Endothelial cell of umbilical vein (primary cell): ENCODE data around the gene TMEM98. TPM values are rescaled to one million over a fixed set of nuclear protein-coding genes. Genes with fewer than 3 reads are reported as not detected.

Experiments
- BruUV-seq: library from RNA; stranded (reverse); fragments of 400-500 nt; replicated peaks from 2 replicates; lab custom pipeline; 2021; lab: Mats Ljungman, UMichigan
- CTCF ChIA-PET: fragments of 300-600, 350-600 bp; sonication (Branson Sonifier 250); formaldehyde crosslinking; loops from one replicate; lab custom pipeline; 2021; ENCODE audit warnings: antibody characterized with exemption, inconsistent platforms; lab: Charles Lee
- POLR2A ChIA-PET: fragments of 300-600, 350-600 bp; sonication (Branson Sonifier 250); formaldehyde crosslinking; loops from one replicate; lab custom pipeline; 2021; ENCODE audit warnings: antibody characterized with exemption, inconsistent platforms; lab: Charles Lee
- DNase-seq: peaks from one replicate; pipeline ENCODE4 v3.0.0-alpha.2; 2011; ENCODE audit warnings: low read depth, low spot score
- FAIRE-seq: peaks from 2 replicates; lab custom pipeline; 2011; peaks lifted over from hg19 to GRCh38; lab: Jason Lieb, UNC
- H2AFZ ChIP-seq: 2 replicates; pipeline ENCODE4 v1.6.0; 2012; ENCODE audit warnings: low read depth, low read length, control low read depth, inconsistent platforms
- H3K27ac ChIP-seq: 2 replicates; pipeline ENCODE4 v1.5.1; 2011; ENCODE audit warnings: low read depth, mild to moderate bottlenecking, control low read depth, low read length, moderate library complexity; ENCODE audit not compliant: insufficient read depth
- H3K27me3 ChIP-seq, 2 experiments: 2 replicates each; pipeline versions ENCODE4 v1.6.0 to v1.6.1; 2011; ENCODE audit warnings: low read length in 2 of 2, mixed read lengths in 1 of 2; ENCODE audit not compliant: control insufficient read depth in 2 of 2, insufficient read depth in 2 of 2
- H3K36me3 ChIP-seq, 2 experiments: 2 replicates in 1 of 2; 3 replicates in 1 of 2; pipeline ENCODE4 v1.5.1; 2011; ENCODE audit warnings: low read length in 2 of 2, mild to moderate bottlenecking in 1 of 2, moderate library complexity in 1 of 2; ENCODE audit not compliant: control insufficient read depth in 2 of 2, insufficient read depth in 2 of 2; ENCODE audit errors: extremely low read depth in 1 of 2
- H3K4me1 ChIP-seq: 3 replicates; pipeline ENCODE4 v1.5.1; 2011; ENCODE audit warnings: mild to moderate bottlenecking, low read length; ENCODE audit not compliant: control insufficient read depth, insufficient read depth; ENCODE audit errors: extremely low read depth
- H3K4me2 ChIP-seq: 2 replicates; pipeline ENCODE4 v1.6.1; 2011; ENCODE audit warnings: low read length, control low read depth, mixed read lengths; ENCODE audit not compliant: insufficient read depth
- H3K4me3 ChIP-seq, 3 experiments: fragments of 200-600 bp in 1 of 3; sonication (generic), shearing (Covaris generic) in 1 of 3; replicated peaks in 1 of 3; 2 replicates each; pipeline ENCODE4 v1.5.1; 2011 to 2016; ENCODE audit warnings: control low read depth in 3 of 3, low read length in 3 of 3, mild to moderate bottlenecking in 2 of 3, inconsistent platforms in 1 of 3, low read depth in 1 of 3, moderate library complexity in 1 of 3; ENCODE audit not compliant: insufficient read depth in 1 of 3
- H3K79me2 ChIP-seq: 2 replicates; pipeline ENCODE4 v1.6.0; 2012; ENCODE audit warnings: low read length, inconsistent platforms; ENCODE audit not compliant: control insufficient read depth, insufficient read depth
- H3K9ac ChIP-seq: replicated peaks from 2 replicates; pipeline ENCODE3; 2011; ENCODE audit warnings: low read length, control low read depth; ENCODE audit not compliant: insufficient read depth; ENCODE audit errors: extremely low read depth
- H3K9me1 ChIP-seq: replicated peaks from 3 replicates; pipeline ENCODE4 v1.6.0; 2011; ENCODE audit warnings: mild to moderate bottlenecking, low read length; ENCODE audit not compliant: control insufficient read depth, insufficient read depth; ENCODE audit errors: extremely low read depth
- H3K9me3 ChIP-seq: replicated peaks from 2 replicates; pipeline ENCODE4 v1.5.1; 2012; ENCODE audit warnings: low read length, inconsistent platforms; ENCODE audit not compliant: control insufficient read depth, insufficient read depth
- H4K20me1 ChIP-seq: replicated peaks from 2 replicates; pipeline ENCODE3; 2011; ENCODE audit warnings: mild to moderate bottlenecking, low read length; ENCODE audit not compliant: control insufficient read depth, insufficient read depth; ENCODE audit errors: extremely low read depth
- CTCF ChIP-seq, 2 donors: IDR thresholded peaks; 1 replicate in 1 of 2; 2 replicates in 1 of 2; pipeline ENCODE4 v1.5.1; 2011; ENCODE audit warnings: low read length in 2 of 2, mild to moderate bottlenecking in 2 of 2, moderate library complexity in 2 of 2, control low read depth in 1 of 2, inconsistent platforms in 1 of 2, low read depth in 1 of 2; ENCODE audit not compliant: insufficient read depth in 1 of 2; ENCODE audit errors: extremely low read depth in 1 of 2
- EZH2 ChIP-seq: IDR thresholded peaks from 2 replicates; pipeline ENCODE4 v1.6.1; 2012; ENCODE audit warnings: borderline replicate concordance, low read depth, mild to moderate bottlenecking, moderate library complexity, low read length, inconsistent platforms; ENCODE audit not compliant: severe bottlenecking
- FOS ChIP-seq: IDR thresholded peaks from 2 replicates; pipeline ENCODE4 v1.6.1; 2011; ENCODE audit warnings: mild to moderate bottlenecking, low read length, moderate library complexity, borderline replicate concordance; ENCODE audit not compliant: insufficient read depth
- GATA2 ChIP-seq: IDR thresholded peaks from 2 replicates; pipeline ENCODE4 v1.7.0; 2011; ENCODE audit warnings: low read depth, mild to moderate bottlenecking, moderate library complexity, mixed read lengths, low read length; ENCODE audit not compliant: insufficient read length, insufficient read depth
- JUN ChIP-seq: IDR thresholded peaks from 2 replicates; pipeline ENCODE4 v1.6.1; 2011; ENCODE audit warnings: borderline replicate concordance, low read depth; ENCODE audit not compliant: insufficient read length, insufficient read depth
- MAX ChIP-seq: IDR thresholded peaks from 2 replicates; pipeline ENCODE4 v1.6.1; 2011; ENCODE audit not compliant: insufficient read depth, insufficient read length
- MYC ChIP-seq: IDR thresholded peaks from one replicate; pipeline ENCODE4 v1.6.1; 2011; ENCODE audit warnings: mild to moderate bottlenecking, low read depth, low read length
- POLR2A ChIP-seq: IDR thresholded peaks from 2 replicates; pipeline ENCODE4 v1.6.1; 2012; ENCODE audit warnings: low read depth, mild to moderate bottlenecking, control low read depth, low read length
- POLR2AphosphoS5 ChIP-seq: IDR thresholded peaks from 2 replicates; pipeline ENCODE4 v1.6.1; 2012; ENCODE audit warnings: low read depth, mild to moderate bottlenecking, control low read depth, low read length, moderate library complexity; ENCODE audit not compliant: insufficient read depth
- dilution Hi-C: fragments of 300-500 bp; cut with MboI; formaldehyde crosslinking; loops from one replicate; pipeline ENCODE4 v1.15.0; 2019; ENCODE audit warnings: low sequenced_read_pairs; ENCODE audit not compliant: extremely low pct_ligation_motif_present
- intact Hi-C: fragments of 100-400 bp; cut with micrococcal nuclease; formaldehyde crosslinking; loops from one replicate; pipeline ENCODE4 v1.10.0; 2022
- polyA plus RNA-seq, 4 experiments: library from polyadenylated mRNA; depleted of rRNA in 3 of 4; stranded (reverse) in 3 of 4; unstranded in 1 of 4; fragments of >200 nt; gene quantifications; 2 replicates each; pipeline versions ENCODE4 v1.2.1 to v1.2.3, GENCODE V29; 2011 to 2012; ENCODE audit warnings: missing spikeins in 1 of 4
- total RNA-seq: library from RNA; stranded (reverse); gene quantifications from 2 replicates; pipeline ENCODE4 v1.2.3, GENCODE V29; 2021

TMEM98 gene
- total and polyA plus RNA-seq, 2 donors (not counting 3 experiments of a cell fraction or from before 2014, with no cell fraction given) = 83.6 to 456 TPM

GRCh38 chr17:32936894-32937500 is 9.0 kb downstream of the TMEM98 start:
- Histone ChIP-seq H3K79me2 (no peaks in the 10 kb centered on the region), H2AFZ (peak overlapping the region; percentile 94), H3K36me3 (peaks cover 24 to 41% of the 10 kb centered on the region in 2 experiments), H3K4me3 (no peak overlapping the region), H3K9ac (peak overlapping the region; percentile 53), H3K9me3 (no peaks in the 10 kb centered on the region), H3K27ac (peak overlapping the region; percentile 61), H4K20me1 (no peaks in the 10 kb centered on the region), H3K4me2 (peak overlapping the region; percentile 27), H3K27me3 (no peaks in the 10 kb centered on the region), H3K9me1 (no peaks in the 10 kb centered on the region), H3K4me1 (peaks cover 10% of the 10 kb centered on the region)
- intact Hi-C loops (loop anchor here (1.0 to 10.0 kb wide), 5 partner anchors 27 to 450 kb away; partner anchors contain the start of genes CDK5R1 and MYO1D), dilution Hi-C loops (no loop called here)
- TF ChIP-seq CTCF (IDR thresholded peaks at IDR 0.05; ENCODE audit: extremely low read depth in 1 of 2, insufficient read depth in 1 of 2, low read depth in 1 of 2, low read length in 2 of 2) = peak; percentile 88 to 89
- TF ChIP-seq EZH2 = no peak
- POLR2A ChIA-PET = interaction anchor here (1.3 kb wide), 1 partner anchor 8 kb away, joined by 3 read pairs; no protein-coding TSS in a partner anchor
- BruUV-seq = no TSS peak
- CTCF ChIA-PET = interaction anchor here (0.7 to 4.2 kb wide), 24 partner anchors 9 to 454 kb away, joined by 3 to 59 read pairs (median 4); partner anchors contain the start of genes MYO1D and TMEM98
- FAIRE-seq = peak; percentile 77
- peak; percentile 90 for DNase-seq

- TF ChIP-seq EZH2 = no peak
- no peak for TF ChIP-seq CTCF (IDR thresholded peaks at IDR 0.05; ENCODE audit: extremely low read depth in 1 of 2, insufficient read depth in 1 of 2, low read depth in 1 of 2, low read length in 2 of 2)
- TF ChIP-seq FOS = no peak
- TF ChIP-seq MYC = no peak
- no peak for TF ChIP-seq POLR2AphosphoS5
- TF ChIP-seq JUN = no peak
- no peak for TF ChIP-seq MAX
- TF ChIP-seq GATA2 = no peak
- no peak for TF ChIP-seq POLR2A
- no peaks in the 10 kb centered on the region for H3K9me1 ChIP-seq
- H4K20me1 ChIP-seq = no peaks in the 10 kb centered on the region
- H3K4me1 ChIP-seq = peaks cover 10% of the 10 kb centered on the region
- intact Hi-C loops (no loop called here), dilution Hi-C loops (no loop called here)
- no peaks in the 10 kb centered on the region for H3K27me3 ChIP-seq
- no peak overlapping the region for H3K4me3 ChIP-seq
- DNase-seq (no peak), FAIRE-seq (no peak)
- peaks cover 9 to 23% of the 10 kb centered on the region in 2 experiments for H3K36me3 ChIP-seq
- no peak overlapping the region for H3K27ac ChIP-seq
- H3K9me3 ChIP-seq = no peaks in the 10 kb centered on the region
- BruUV-seq = TSS peak; percentile 25
- H3K9ac ChIP-seq = no peak overlapping the region
- H2AFZ ChIP-seq = no peak overlapping the region
- POLR2A ChIA-PET = no interaction called here
- H3K4me2 ChIP-seq = no peak overlapping the region
- no peaks in the 10 kb centered on the region for H3K79me2 ChIP-seq
- CTCF ChIA-PET = interaction anchor here (0.6 to 2.0 kb wide), 14 partner anchors 9 to 811 kb away, joined by 3 to 8 read pairs (median 4); no protein-coding TSS in a partner anchor
These were observed 12.9 kb downstream of the TMEM98 start for GRCh38 chr17:32940706-32941390.
